GM19035 (cell line): ENCODE results near the gene SFXN5.
"Not testable (repeated sequence)": the region's sequence is repeated elsewhere in the genome, so short reads cannot be mapped to it uniquely, and the experiment has no call there.

ENCODE experiments used
- ATAC-seq: cut with Tn5 transposase; IDR thresholded peaks from one replicate; pipeline ENCODE4 v1.9.1; 2021; ENCODE audit not compliant: unreplicated experiment

Gene SFXN5

GRCh38 chr2:72911256-72911655, 160.3 kb downstream of the SFXN5 start:
- no peak for ATAC-seq

DNA sequence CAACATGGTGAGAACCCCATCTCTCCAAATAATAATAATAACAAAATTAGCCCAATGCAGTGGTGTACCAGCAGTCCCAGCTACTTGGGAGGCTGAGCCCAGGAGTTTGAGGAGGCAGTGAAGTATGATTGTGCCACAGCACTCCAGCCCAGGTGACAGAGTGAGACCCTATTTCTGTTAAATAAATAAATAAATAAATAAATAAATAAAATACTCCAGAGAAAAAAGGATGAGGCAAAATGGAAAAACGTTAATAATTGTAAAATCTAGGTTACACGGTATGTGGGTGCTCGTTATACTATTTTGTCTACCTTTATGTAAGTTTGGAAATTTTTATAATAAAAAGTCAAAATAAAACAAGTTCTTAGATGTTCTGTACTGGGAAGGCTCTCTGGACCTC, 162.8 kb downstream of the SFXN5 start:
- no peak for ATAC-seq

DNA sequence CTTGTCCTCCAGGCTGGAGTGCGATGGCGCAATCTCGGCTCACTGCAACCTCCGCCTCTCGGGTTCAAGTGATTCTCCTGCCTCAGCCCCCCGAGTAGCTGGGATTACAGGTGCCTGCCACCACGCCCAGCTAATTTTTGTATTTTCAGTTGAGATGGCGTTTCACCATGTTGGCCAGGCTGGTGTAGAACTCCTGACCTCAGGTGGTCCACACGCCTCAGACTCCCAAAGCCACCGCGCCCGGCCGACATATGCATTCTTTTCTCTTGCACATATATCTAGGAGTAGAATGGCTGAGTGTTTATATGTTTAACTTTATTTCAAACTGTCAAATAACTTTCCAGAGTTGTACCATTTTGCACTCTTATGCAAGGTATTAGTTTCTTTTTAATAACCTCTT, 164.1 kb downstream of the SFXN5 start:
- ATAC-seq: not testable (repeated sequence)

DNA sequence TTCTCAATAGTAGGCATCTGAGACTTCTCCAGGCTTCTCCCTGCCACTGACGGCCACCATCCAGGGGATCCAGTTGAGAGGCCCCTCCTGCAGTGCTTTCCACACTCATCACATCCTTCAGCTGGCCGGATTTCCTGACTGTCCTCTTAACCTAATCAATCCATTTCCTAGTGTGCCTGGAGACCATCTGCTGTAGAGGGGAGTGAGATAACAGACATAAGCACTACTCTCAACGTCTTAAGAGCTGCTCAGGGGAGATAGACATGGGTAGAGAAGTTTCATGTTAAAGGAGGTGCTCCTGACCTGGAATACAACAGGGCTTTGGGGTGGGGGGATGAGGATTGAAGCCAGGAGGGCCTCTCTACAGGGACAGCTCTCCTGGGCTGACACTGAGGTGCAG, 170.1 kb downstream of the SFXN5 start:
- ATAC-seq: no peak

DNA sequence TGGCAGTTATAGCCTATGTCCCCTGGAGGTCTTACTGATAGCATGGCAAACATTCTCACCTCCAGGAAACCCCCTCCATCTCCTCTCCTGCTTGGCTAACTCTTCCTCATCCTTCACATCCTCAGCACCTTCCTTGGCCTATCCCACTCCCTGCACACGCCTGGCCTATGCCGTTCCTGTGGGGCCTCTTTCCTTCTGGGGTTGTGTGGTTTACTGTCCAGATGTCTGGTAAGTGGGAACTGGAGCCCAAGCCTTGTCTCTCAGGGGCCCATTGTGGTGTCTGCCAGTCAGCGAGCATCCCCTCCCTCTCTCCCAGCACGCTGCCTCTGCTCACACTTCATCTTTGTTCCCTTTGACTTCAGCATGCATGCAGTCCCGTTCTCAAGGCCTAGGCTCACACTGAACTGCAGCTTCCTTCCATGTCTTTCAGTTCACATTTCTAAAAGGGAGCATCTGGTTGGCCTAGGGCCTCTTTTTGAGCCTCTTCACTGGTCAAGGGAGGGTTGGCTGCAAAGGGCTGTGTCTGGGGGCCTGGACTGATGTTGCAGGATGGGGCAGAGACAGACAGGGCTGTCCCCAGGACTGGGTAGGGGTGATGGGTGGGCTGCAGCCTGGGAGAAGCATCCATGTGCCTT, 171.2 kb downstream of the SFXN5 start:
- ATAC-seq: no peak

DNA sequence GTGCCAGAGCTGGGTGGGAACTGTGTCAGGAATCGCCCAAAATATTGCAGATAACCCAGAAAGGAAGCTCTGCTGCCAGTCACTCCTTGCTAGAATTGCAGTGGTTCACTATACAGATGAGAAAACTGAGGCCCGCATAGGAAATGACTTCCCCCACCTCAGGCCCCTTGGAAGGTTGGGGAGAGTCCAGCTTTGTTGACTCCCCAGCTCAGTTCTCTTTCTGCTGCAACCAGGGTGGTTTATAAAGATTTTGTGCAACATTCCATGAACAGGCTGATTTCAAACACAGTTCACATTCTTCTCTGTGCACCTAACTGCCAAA, 173.0 kb downstream of the SFXN5 start:
- no peak for ATAC-seq

DNA sequence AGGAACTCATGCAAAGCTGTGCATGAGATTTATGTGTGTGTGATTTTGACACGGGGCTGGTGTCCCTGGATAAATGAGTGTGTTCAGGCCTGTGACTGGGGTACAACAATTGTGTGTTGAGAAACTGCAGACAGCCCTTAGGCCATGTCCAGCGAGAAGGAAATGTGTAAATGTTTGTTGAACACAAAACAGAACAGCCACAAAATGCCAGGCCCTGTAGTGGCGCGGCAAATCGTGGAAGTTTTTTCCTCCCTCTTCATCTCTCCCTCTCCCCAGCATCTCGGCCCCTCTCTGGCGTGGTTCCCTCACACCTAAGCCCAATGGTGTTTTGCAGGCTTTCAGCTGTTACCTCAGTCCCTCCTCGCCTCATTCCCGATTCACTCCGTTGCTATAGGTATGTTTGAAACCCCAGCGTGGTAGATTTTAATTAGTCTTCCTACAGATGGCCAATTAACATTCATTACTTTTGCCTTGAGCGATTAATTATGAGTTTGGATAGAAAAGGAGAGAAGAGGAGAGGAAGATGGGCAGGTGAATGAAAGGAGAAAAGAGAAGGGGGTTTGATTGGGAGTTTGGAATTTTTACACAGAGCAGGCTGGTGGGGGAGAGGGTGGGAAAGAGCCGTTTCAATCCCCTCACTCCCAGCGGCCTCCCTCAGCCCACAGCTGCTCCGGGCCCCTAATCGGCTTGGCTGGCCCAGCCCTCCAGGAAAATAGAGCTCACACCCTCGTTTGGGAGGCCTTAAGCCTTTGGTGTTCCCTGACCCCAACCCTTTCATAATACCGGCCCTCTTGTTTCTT, 173.5 kb downstream of the SFXN5 start:
- no peak for ATAC-seq

- no peak for ATAC-seq
These were observed 175.1 kb downstream of the SFXN5 start for GRCh38 chr2:72896446-72896845.

- ATAC-seq: no peak
These were observed 175.7 kb downstream of the SFXN5 start for GRCh38 chr2:72895759-72896281.

- no peak for ATAC-seq
These were observed 176.4 kb downstream of the SFXN5 start for GRCh38 chr2:72895154-72895553.

DNA sequence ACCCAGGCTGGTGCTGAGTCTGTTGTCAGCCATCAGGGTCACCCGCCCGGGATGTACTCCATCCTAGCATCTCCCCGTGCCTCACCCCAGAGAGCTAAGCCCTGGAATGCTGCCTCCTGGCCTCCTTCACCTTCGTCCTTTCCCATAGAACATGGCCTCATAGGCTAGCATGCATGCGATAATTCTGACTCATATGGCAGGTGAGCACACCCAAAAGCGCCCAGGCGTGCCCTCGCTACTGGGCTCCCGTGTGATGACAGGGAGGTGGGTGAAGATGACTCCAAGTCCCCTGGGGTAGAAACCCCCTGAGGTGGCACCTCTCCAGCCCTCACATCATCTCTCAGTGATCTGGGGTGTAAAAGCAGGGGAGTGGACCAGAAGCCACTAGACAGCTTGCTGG, 177.0 kb downstream of the SFXN5 start:
- ATAC-seq: no peak

GRCh38 chr2:72893594-72894319, 177.8 kb downstream of the SFXN5 start:
- ATAC-seq: peak; percentile 70

DNA sequence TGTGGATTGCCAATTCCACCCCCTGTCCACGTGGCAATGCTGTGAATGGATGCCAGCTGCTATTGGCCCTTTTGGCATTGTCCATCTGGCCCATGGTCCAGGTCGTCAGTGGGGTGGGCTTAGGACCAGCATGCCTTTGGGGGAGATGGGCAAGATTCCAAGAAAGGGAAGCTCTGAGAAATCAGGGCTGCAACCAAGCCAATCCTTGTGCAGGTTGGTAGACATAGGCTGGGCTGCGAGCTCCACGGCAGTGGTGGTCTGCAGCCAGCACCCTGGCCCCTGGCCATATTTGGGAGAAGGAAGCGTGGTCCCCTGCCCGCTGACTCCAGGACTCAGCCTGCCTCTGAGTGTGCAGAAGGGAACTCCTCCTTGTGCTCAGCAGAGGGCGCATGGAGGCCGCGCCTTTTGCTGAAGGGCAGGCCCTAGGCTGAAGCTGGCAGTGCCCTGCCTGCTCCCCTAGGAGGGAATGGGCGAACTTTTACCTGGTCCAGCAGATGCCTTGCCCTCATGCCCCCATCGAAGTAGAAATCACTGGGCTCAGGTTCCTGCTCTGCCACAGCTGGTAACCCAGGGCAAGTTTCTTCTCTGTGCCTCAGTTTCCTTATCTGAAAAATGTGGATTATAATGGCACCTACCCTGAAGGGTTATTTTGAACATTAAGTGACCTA, 178.9 kb downstream of the SFXN5 start:
- ATAC-seq: peak; percentile 50
